Endometrium (tissue), 2 donors: ENCODE data around the gene HNRNPUL1.
"Not testable (repeated sequence)": the region's sequence is repeated elsewhere in the genome, so short reads cannot be mapped to it uniquely, and the experiment has no call there.

Experiments
- FAIRE-seq: peaks from 2 replicates; lab custom pipeline; 2012; peaks lifted over from hg19 to GRCh38; lab: Jason Lieb, UNC
- donor health status: control.
- donor health status: control.

Gene HNRNPUL1

GRCh38 chr19:41263850-41264580, at the start of gene HNRNPUL1:
Gene HNRNPUL1, plus strand, starts transcription at chr19:41264372. Its CDS starts 132 bp downstream, at chr19:41264504.
- FAIRE-seq: peak; percentile 100

GRCh38 chr19:41217741-41218140, 46.4 kb upstream of the HNRNPUL1 start:
- FAIRE-seq: no peak

DNA sequence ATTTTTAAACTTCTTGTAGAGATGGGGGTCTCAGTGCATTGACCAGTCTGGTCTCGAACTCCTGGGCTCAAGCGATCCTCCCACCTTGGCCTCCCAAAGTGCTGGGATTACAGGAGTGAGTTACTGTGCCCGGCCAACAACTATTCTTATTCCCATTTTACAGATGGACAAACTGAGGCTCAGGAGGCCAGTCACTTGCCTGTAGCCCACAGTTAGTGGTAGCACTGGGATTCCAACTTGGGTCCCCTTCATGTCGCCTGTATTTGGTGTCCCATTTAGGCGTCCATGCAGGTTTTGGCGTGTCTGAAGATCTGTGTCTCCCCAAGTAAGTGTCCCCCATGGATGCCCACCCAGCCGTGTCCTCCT, 45.9 kb upstream of the HNRNPUL1 start:
- FAIRE-seq: no peak

- no peak for FAIRE-seq
These were observed 45.3 kb upstream of the HNRNPUL1 start, which contains the start of gene AXL for GRCh38 chr19:41218615-41219507. Gene AXL, plus strand, starts transcription at chr19:41219223. Its CDS starts 170 bp downstream, at chr19:41219393.

DNA sequence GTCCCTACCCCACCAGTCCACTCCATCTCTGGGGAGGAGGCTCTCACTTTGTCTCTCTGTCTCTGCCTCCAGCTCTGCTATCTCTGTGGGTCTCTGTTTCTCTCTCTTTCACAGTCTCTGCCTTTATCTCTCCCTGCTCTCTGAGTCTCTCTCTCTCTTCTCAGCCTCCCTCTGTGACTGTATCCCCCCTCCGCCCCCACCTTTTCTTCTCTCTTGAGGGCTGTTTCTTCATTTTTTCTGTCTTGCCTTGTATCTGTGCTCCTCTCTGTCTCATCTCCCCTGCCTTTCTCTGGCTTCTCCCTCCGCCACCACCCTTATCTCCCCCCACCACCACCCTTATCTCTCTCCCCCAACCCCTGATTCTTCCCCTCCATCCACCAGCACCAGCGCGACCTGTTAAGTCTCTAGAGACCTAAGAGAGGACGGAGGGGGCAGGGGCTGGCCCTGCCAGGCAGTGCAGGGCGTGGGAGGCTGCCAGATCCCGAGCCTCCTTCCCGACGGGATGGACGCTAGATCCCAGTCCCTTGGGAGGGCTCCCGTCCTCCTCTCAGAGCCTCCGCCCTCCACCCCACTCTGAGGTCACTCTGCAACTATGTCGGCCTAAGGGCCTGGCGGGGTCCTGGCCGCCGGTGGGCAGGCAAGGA, 44.1 kb upstream of the HNRNPUL1 start:
- FAIRE-seq: no peak

DNA sequence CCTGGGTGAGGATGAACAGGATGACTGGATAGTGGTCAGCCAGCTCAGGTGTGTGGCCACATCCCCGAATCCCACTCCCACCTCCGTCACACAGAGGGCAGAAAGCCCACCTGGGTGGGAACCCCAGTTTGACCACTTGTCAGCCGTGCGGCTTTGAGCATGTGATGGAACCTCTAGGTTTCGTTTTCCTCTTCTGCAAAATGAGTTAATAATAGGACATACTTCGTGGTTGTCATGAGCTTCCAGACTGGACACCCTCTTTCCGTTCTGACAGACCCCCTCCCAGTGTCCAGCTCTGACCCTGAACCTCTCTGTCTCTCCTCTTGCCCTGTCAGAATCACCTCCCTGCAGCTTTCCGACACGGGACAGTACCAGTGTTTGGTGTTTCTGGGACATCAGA, 43.4 kb upstream of the HNRNPUL1 start:
- FAIRE-seq: no peak

GRCh38 chr19:41221514-41222205, 42.5 kb upstream of the HNRNPUL1 start:
- no peak for FAIRE-seq

- FAIRE-seq: no peak
These were observed 41.9 kb upstream of the HNRNPUL1 start for GRCh38 chr19:41222240-41222639.

- no peak for FAIRE-seq
These were observed 40.5 kb upstream of the HNRNPUL1 start for GRCh38 chr19:41223431-41224234.

DNA sequence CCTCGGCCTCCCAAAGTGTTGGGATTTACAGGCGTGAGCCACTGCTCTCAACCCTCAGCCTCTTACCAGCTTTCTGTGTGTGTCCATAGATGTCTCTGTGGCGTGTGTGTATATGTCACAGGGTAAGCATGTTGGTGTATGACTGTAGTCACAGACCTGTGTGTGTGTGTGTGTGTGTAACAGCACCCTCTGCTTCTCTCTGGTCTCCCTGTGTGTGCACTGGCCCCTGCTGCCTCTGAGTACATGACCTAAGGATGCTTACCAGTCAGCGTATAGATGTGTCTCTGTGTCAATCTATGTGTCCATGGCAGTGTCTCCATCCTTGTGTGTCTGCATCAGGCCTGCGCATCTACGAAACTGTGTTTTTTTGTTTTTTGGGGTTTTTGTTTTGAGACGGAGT, 39.5 kb upstream of the HNRNPUL1 start:
- FAIRE-seq: no peak

DNA sequence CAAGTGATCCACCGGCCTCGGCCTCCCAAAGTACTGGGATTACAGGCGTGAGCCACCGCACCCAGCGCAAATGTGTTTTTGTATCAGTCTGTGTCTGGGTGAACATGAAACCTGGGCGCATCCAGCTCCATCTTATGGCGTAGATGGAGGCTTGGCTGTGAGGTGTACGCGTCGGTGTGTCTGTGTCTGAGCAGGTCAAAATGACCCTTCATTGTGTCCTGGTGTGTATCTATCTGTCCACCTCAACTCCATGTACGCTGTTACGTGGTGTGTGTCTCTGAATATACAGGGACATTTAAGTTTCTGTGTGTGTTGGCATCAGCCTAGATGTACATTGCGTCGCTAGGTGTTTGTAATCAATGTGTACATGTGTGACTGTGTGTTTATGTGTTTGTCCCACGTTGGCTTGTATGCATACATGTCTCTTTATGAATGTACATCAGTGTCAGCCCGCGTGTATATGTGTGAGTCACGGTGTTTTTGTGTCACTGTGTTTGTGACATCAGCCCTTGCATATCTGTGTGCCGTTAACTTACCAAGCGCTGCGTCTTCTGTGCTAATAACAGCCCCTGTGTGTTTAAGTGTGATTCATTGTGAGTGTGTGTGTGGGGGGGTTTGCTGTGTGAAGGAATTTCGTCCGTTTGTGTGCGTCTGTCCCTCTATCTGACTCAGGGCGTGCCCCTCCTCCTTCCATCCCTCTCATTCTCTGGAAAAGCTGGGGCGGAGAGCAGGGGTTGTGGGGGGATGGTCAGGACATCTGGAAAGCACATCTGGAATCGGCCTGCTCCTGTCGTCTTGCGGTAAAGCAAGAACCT, 38.7 kb upstream of the HNRNPUL1 start:
- FAIRE-seq: no peak

DNA sequence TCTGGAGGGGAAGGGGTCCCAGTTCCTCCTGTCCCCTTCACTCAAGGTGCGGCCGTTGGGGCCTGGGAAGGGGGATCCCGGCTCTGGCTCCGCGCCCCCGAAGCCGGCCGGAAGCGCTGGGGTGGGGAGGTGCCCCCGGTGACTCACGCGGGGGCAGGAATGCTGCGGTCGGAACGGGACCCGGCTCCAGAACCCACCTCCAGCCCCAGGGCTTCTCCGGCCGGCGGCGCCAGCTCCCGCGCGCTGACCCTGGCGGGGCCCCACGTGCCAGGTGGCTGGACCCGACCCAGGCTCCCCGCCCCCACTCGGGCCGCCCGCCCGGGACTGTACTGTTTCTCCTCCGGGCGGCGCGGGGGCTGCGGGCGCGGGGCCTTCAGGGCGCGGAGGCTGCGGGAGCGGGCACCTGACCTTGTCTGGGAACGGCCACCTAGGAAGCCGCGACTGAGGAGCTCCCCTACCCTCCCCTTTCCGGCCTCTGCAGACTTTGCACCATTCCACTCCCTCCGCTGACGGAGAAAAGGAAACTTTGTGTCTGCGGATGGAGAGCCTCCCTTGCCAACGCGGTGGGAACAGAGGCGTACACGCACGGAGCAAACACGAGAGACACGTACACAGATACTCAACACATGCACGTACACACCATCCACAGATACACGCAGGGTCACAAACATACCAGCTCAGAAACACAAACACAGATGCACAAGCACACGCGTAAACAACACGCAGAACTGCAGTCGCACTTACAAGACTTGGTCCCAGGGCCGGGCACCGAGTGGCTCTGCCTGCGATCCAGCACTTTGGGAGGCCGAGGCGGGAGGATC, 37.9 kb upstream of the HNRNPUL1 start:
- FAIRE-seq: no peak

- FAIRE-seq: no peak
These were observed 37.2 kb upstream of the HNRNPUL1 start for GRCh38 chr19:41226874-41227390.

- no peak for FAIRE-seq
These were observed 35.7 kb upstream of the HNRNPUL1 start for GRCh38 chr19:41228486-41228885.

DNA sequence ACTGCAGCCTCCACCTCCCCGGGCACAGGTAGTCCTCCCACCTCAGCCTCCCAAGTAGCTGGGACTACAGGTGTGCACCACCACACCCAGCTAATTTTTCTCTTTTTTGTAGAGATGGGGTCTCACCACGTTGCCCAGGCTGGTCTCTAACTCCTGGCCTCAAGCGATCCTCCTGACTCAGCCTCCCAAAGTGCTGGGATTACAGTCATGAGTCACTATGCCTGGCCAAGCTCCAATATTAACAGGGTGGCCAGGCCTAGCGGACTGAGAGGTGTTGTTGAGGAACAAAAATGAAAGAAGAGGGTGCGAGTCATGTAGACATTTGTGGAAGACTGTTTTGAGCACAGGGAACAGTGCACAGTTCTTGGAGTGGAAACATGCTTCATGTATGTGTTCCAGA, 34.8 kb upstream of the HNRNPUL1 start:
- FAIRE-seq: not testable (repeated sequence)

GRCh38 chr19:41230067-41230857, 33.9 kb upstream of the HNRNPUL1 start:
- FAIRE-seq: no peak

GRCh38 chr19:41232686-41233085, 31.5 kb upstream of the HNRNPUL1 start:
- no peak for FAIRE-seq

- no peak for FAIRE-seq
These were observed 30.4 kb upstream of the HNRNPUL1 start for GRCh38 chr19:41233748-41234240.
